Activated T-helper 1 cell treated with anti-CD3 and anti-CD28 coated beads, Interleukin-12 subunit alpha, Interleukin-12 subunit beta, Interleukin-2, Interleukin-4 antibody, amounts not matched to agents 30 ng/mL and 10 ng/mL and 1 ng/mL, durations not matched to agents 14 hours and 24 hours and 36 hours (primary cell): ENCODE results near the gene NUDT8. TPM values are rescaled to one million over a fixed set of nuclear protein-coding genes. Genes with fewer than 3 reads are reported as not detected.
A peak's percentile ranks its signal among the peaks of the same experiment; 100 is the strongest.
"Not testable (repeated sequence)": the region's sequence is repeated elsewhere in the genome, so short reads cannot be mapped to it uniquely, and the experiment has no call there.

Source experiments
- DNase-seq: peaks from one replicate; pipeline ENCODE4 v3.0.0; 2021; ENCODE audit warnings: low spot score
- H3K27ac Mint-ChIP-seq: one replicate; pipeline ENCODE4 v1.8.0; 2021; ENCODE audit warnings: mild to moderate bottlenecking, mixed read lengths
- H3K27me3 Mint-ChIP-seq: one replicate; pipeline ENCODE4 v1.8.0; 2022; ENCODE audit warnings: mild to moderate bottlenecking, moderate library complexity, mixed read lengths; ENCODE audit not compliant: insufficient read depth
- H3K36me3 Mint-ChIP-seq: one replicate; pipeline ENCODE4 v1.8.0; 2021; ENCODE audit warnings: low read depth, mixed read lengths
- H3K4me1 Mint-ChIP-seq: one replicate; pipeline ENCODE4 v1.8.0; 2021; ENCODE audit warnings: low read depth, mixed read lengths
- H3K4me3 Mint-ChIP-seq: one replicate; pipeline ENCODE4 v1.8.0; 2021; ENCODE audit warnings: mild to moderate bottlenecking, moderate library complexity, mixed read lengths
- H3K9me3 Mint-ChIP-seq: one replicate; pipeline ENCODE4 v1.8.0; 2021; ENCODE audit warnings: mixed read lengths
- intact Hi-C: fragments of 100-400 bp; cut with micrococcal nuclease; formaldehyde crosslinking; loops from one replicate; pipeline ENCODE4 v1.15.1; 2024
- total RNA-seq: library from RNA; stranded (reverse); gene quantifications from 2 replicates; pipeline ENCODE4 v1.2.3, GENCODE V29; 2022

Gene NUDT8
- total RNA-seq, 1 donor from 2014 or later, result 19.9 TPM

DNA sequence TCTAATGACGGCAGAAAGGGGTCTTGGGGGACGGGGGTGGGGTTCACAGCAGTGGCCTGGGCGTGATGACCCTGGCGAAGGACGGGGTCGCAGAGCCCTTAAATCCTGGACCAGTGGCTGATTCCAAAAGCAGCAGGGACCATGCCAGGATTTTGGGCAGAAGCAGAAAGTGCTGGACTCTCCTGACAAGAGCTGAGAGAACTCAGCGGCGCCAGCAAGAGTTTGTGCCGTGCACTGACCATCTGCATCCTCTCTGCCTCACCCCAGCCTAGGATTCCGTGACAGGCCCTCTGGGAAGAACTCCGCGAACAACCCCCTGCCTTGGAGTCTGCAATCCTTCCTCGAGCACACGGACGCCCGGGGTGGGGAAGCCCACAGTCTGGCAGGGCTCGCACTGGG lies 23.6 kb downstream of the NUDT8 start:
- Mint-ChIP-seq H3K9me3 (no peaks in the 10 kb centered on the region), H3K4me3 (peak overlapping the region; percentile 94), H3K4me1 (peaks cover 26% of the 10 kb centered on the region), H3K27me3 (peaks cover 9% of the 10 kb centered on the region), H3K27ac (peak overlapping the region; percentile 97), H3K36me3 (peaks cover 25% of the 10 kb centered on the region)
- DNase-seq, result no peak
- intact Hi-C loops, result loop anchor here (1.0 to 10.0 kb wide), 7 partner anchors 8 to 201 kb away; partner anchors contain the start of genes CDK2AP2, GSTP1, PPP1CA and RPS6KB2

GRCh38 chr11:67605231-67606011 lies 24.3 kb downstream of the NUDT8 start:
- H3K4me1 Mint-ChIP-seq, result peaks cover 30% of the 10 kb centered on the region
- no peaks in the 10 kb centered on the region for H3K9me3 Mint-ChIP-seq
- peaks cover 15% of the 10 kb centered on the region for H3K27me3 Mint-ChIP-seq
- H3K27ac Mint-ChIP-seq, result peak overlapping the region; percentile 28
- peak overlapping the region; percentile 59 for H3K4me3 Mint-ChIP-seq
- intact Hi-C loops, result loop anchor here (1.0 to 10.0 kb wide), 7 partner anchors 9 to 201 kb away; partner anchors contain the start of genes CDK2AP2, GSTP1, PPP1CA and RPS6KB2
- no peak for DNase-seq
- peaks cover 20% of the 10 kb centered on the region for H3K36me3 Mint-ChIP-seq

GRCh38 chr11:67604815-67605214 lies 24.9 kb downstream of the NUDT8 start:
- Mint-ChIP-seq H3K27ac (peak overlapping the region; percentile 43), H3K4me1 (peaks cover 36% of the 10 kb centered on the region), H3K9me3 (no peaks in the 10 kb centered on the region), H3K4me3 (peak overlapping the region; percentile 56), H3K36me3 (peaks cover 15% of the 10 kb centered on the region), H3K27me3 (peaks cover 17% of the 10 kb centered on the region)
- no peak for DNase-seq
- intact Hi-C loops, result loop anchor here (10.0 kb wide), 1 partner anchor 200 kb away; the partner anchor contains the start of genes PPP1CA and TBC1D10C

DNA sequence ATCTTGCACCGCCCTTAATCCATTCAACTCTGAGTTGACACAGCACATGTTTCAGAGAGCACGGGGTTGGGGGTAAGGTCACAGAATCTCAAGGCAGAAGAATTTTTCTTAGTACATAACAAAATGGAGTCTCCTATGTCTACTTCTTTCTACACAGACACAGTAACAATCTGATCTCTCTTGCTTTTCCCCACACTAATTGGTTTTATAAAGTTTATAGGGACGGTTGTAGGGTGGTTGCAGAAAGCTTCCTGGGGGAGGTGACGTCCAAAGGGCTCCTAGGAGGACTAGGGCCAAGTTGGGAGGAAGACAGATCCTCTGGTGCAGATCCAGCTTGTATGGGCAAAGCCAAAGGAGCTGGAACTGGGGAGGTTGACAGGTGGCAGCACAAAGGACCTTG lies 25.6 kb downstream of the NUDT8 start:
- Mint-ChIP-seq H3K4me3 (peak overlapping the region; percentile 56), H3K27me3 (peaks cover 23% of the 10 kb centered on the region), H3K27ac (peak overlapping the region; percentile 43), H3K4me1 (peaks cover 34% of the 10 kb centered on the region)
- DNase-seq, H3K9me3 Mint-ChIP-seq, H3K36me3 Mint-ChIP-seq: not testable (repeated sequence)
- intact Hi-C loops, result loop anchor here (10.0 kb wide), 1 partner anchor 199 kb away; the partner anchor contains the start of genes PPP1CA and TBC1D10C

GRCh38 chr11:67601098-67601497 lies 28.6 kb downstream of the NUDT8 start:
- intact Hi-C loops, result loop anchor here (10.0 kb wide), 1 partner anchor 196 kb away; the partner anchor contains the start of genes PPP1CA and TBC1D10C
- H3K27me3 Mint-ChIP-seq, result peaks cover 25% of the 10 kb centered on the region
- DNase-seq, result no peak
- H3K9me3 Mint-ChIP-seq, result no peaks in the 10 kb centered on the region
- no peak overlapping the region for H3K4me3 Mint-ChIP-seq
- H3K27ac Mint-ChIP-seq, result no peak overlapping the region
- no peaks in the 10 kb centered on the region for H3K36me3 Mint-ChIP-seq
- peaks cover 18% of the 10 kb centered on the region for H3K4me1 Mint-ChIP-seq

GRCh38 chr11:67600324-67601029 lies 29.3 kb downstream of the NUDT8 start:
- peaks cover 14% of the 10 kb centered on the region for H3K4me1 Mint-ChIP-seq
- no peaks in the 10 kb centered on the region for H3K9me3 Mint-ChIP-seq
- no peak overlapping the region for H3K27ac Mint-ChIP-seq
- H3K4me3 Mint-ChIP-seq, result no peak overlapping the region
- peaks cover 25% of the 10 kb centered on the region for H3K27me3 Mint-ChIP-seq
- H3K36me3 Mint-ChIP-seq, result no peaks in the 10 kb centered on the region
- DNase-seq, result no peak
- intact Hi-C loops, result loop anchor here (10.0 kb wide), 1 partner anchor 196 kb away; the partner anchor contains the start of genes PPP1CA and TBC1D10C

DNA sequence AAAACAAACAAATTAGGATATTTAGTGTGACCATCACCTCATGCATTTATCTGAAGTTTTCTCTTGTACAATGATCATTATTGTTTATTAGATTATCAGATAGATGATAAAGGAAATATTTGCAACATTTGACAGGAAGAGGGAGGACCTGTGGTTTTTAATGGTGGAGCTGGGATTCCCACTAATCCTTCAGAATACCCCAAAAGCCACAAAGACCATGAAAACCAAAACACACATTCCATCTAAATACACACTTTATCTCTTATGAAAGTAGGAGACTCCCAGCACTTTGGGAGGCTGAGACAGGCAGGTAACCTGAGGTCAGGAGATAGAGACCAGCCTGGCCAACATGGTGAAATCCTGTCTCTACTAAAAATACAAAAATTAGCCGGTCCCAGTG lies 30.6 kb downstream of the NUDT8 start:
- Mint-ChIP-seq H3K9me3 (no peaks in the 10 kb centered on the region), H3K27ac (no peak overlapping the region), H3K4me3 (no peak overlapping the region), H3K27me3 (peaks cover 25% of the 10 kb centered on the region), H3K36me3 (no peaks in the 10 kb centered on the region), H3K4me1 (peaks cover 13% of the 10 kb centered on the region)
- intact Hi-C loops, result no loop called here
- no peak for DNase-seq

DNA sequence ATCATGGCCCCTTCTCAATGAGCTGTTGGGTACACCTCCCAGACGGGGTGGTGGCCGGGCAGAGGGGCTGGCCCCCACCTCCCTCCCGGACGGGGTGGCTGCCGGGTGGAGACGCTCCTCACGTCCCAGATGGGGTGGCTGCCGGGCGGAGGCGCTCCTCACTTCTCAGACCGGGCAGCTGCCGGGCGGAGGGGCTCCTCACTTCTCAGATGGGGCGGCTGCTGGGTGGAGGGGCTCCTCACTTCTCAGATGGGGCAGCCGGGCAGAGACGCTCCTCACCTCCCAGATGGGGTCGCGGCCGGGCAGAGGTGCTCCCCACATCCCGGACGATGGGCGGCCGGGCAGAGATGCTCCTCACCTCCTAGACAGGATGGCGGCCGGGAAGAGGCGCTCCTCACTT lies 31.8 kb downstream of the NUDT8 start:
- intact Hi-C loops, H3K4me3 Mint-ChIP-seq, H3K36me3 Mint-ChIP-seq, H3K9me3 Mint-ChIP-seq, DNase-seq, H3K27ac Mint-ChIP-seq: not testable (repeated sequence)
- Mint-ChIP-seq H3K27me3 (peaks cover 28% of the 10 kb centered on the region), H3K4me1 (peaks cover 13% of the 10 kb centered on the region)

DNA sequence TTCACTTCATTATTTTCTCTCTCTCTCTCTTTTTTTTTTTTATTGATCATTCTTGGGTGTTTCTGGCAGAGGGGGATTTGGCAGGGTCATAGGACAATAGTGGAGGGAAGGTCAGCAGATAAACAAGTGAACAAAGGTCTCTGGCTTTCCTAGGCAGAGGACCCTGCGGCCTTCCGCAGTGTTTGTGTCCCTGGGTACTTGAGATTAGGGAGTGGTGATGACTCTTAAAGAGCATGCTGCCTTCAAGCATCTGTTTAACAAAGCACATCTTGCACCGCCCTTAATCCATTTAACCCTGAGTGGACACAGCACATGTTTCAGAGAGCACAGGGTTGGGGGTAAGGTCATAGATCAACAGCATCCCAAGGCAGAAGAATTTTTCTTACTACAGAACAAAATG lies 32.3 kb downstream of the NUDT8 start:
- intact Hi-C loops, result not testable (repeated sequence)

DNA sequence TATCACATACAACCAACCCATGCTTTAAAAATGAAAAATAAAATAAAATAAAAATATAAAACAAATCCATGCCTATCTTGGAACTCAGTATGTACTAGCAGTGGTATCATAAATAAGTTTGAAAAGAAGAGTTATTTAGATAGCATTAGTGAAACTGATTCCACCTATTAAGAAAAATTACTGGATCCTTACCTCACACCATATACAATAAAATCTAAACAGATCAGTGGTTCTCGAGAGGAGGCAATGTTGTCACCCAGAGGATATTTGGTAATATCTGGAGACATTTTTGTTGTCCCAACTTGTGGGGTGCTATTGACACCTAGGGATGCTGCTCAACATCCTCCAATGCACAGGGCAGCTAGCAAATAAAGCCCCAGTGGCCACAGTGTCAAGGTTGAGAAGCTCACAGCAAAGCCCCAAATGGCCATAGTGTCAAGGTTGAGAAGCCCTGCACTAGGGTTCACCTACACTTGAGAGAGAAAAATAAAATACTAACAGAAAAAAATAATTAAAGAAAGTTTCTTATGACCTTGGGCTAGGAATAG lies 32.9 kb downstream of the NUDT8 start:
- Mint-ChIP-seq H3K36me3 (no peaks in the 10 kb centered on the region), H3K27me3 (peaks cover 29% of the 10 kb centered on the region), H3K4me3 (no peak overlapping the region), H3K4me1 (peaks cover 13% of the 10 kb centered on the region), H3K27ac (no peak overlapping the region), H3K9me3 (no peaks in the 10 kb centered on the region)
- DNase-seq, result no peak
- intact Hi-C loops, result no loop called here

More for the DNA sequence above, 32.3 kb downstream of the NUDT8 start:
- H3K27me3 Mint-ChIP-seq, result peaks cover 25% of the 10 kb centered on the region
- not testable (repeated sequence) for DNase-seq, H3K9me3 Mint-ChIP-seq, H3K36me3 Mint-ChIP-seq, H3K4me3 Mint-ChIP-seq, H3K27ac Mint-ChIP-seq
- H3K4me1 Mint-ChIP-seq, result peaks cover 13% of the 10 kb centered on the region

DNA sequence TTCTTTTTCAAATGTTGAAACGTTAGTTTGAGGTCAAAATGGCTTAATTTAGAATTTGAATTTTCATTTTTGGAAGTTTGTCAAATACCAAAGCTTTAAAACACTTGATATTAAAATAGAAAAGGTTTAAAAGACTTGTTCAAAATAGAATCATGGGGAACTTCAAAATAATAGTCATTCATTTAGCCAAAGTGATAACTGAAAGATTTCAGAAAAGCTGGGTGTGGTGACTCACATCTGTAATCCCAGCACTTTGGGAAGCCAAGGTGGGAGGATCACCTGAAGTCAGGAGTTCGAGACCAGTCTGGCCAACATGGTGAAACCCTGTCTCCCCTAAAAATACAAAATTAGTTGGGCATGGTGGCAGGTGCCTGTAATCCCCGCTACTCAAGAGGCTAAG lies 35.3 kb downstream of the NUDT8 start:
- no peak for DNase-seq
- H3K27me3 Mint-ChIP-seq, result peaks cover 16% of the 10 kb centered on the region
- no peaks in the 10 kb centered on the region for H3K9me3 Mint-ChIP-seq
- no peaks in the 10 kb centered on the region for H3K36me3 Mint-ChIP-seq
- intact Hi-C loops, result no loop called here
- H3K27ac Mint-ChIP-seq, result no peak overlapping the region
- H3K4me3 Mint-ChIP-seq, result no peak overlapping the region
- no peaks in the 10 kb centered on the region for H3K4me1 Mint-ChIP-seq

DNA sequence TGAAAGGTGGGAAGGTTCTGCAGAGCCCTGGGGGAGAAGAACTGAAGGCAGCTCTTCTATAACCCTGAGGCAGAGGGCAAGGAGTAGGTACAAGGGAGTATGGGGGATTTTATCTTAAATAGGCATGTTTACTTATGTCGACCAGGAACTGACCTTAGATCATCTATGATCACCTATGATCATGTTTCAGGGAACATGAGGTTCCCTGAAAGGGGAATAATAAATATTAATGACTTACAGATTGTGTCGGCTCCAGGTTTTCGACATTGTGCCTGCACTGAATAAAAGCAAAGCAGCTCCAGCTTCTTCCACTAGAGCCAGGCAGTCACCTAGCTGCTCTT lies 36.2 kb downstream of the NUDT8 start:
- Mint-ChIP-seq H3K27me3 (peaks cover 10% of the 10 kb centered on the region), H3K4me3 (no peak overlapping the region), H3K27ac (no peak overlapping the region), H3K36me3 (no peaks in the 10 kb centered on the region), H3K9me3 (no peaks in the 10 kb centered on the region), H3K4me1 (no peaks in the 10 kb centered on the region)
- intact Hi-C loops, result no loop called here
- DNase-seq, result no peak
